ENCODE data around the gene NDUFS5. TPM values are rescaled to one million over a fixed set of nuclear protein-coding genes. Genes with fewer than 3 reads are reported as not detected.

Gene NDUFS5
- total RNA-seq, 6 experiments from 2014 or later: 86.2 to 352 (median 90.0) TPM

DNA sequence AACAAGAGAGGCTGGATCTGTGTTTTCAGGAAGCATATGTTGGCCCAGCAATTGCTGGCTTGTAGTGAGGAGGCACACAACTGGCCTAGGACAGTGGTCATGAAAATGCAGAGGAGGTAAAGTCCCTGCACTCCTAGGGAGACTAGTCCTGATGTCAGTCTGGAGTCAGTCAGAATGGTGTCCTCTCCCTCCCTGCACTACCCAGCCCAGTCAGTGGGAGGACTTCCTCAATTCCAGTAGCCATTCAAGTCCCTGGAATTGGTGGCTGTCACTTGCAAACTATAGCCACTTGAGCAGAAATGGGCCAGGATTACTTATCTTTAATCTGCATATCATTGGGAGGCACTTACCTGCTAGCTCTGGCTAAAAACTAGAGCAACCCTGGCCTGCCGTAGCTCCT is 18.6 kb downstream of the NDUFS5 start:
- H3K4me3 ChIP-seq: no peak overlapping the region
- H3K4me1 ChIP-seq: no peaks in the 10 kb centered on the region
- peaks cover 0 to 16% (median 9%) of the 10 kb centered on the region in 4 donors for H3K36me3 ChIP-seq
- no peaks in the 10 kb centered on the region for H3K9me3 ChIP-seq
- DNase-seq (no peak), ATAC-seq (peak in 1 of 4 donors; percentile 34)
- intact Hi-C loops (cut with DNase I): no loop called here
- WGBS (ENCODE audit: insufficient coverage, low coverage, low lambda C conversion rate, missing lambda C conversion rate): 100% methylated on average over 1 of the region's 1 CpG
- no peaks in the 10 kb centered on the region for H3K27me3 ChIP-seq
- H3K27ac ChIP-seq: no peak overlapping the region
- TF ChIP-seq POLR2A (IDR thresholded peaks at IDR 0.05): no peak
- no peak for TF ChIP-seq CTCF (IDR thresholded peaks at IDR 0.05)

- no peak for ATAC-seq
- intact Hi-C loops (cut with DNase I): no loop called here
- H3K36me3 ChIP-seq: peaks cover 0 to 16% (median 9%) of the 10 kb centered on the region in 4 donors
- TF ChIP-seq POLR2A (IDR thresholded peaks at IDR 0.05) (no peak), CTCF (IDR thresholded peaks at IDR 0.05) (no peak)
- no peak for DNase-seq
- H3K27me3 ChIP-seq: no peaks in the 10 kb centered on the region
- no peaks in the 10 kb centered on the region for H3K4me1 ChIP-seq
- no peak overlapping the region for H3K4me3 ChIP-seq
- 89% methylated on average over 5 of the region's 8 CpGs for WGBS (ENCODE audit: insufficient coverage, low coverage, low lambda C conversion rate, missing lambda C conversion rate)
- no peak overlapping the region for H3K27ac ChIP-seq
- no peaks in the 10 kb centered on the region for H3K9me3 ChIP-seq
Observed at GRCh38 chr1:39045231-39045630, 19.1 kb downstream of the NDUFS5 start.

DNA sequence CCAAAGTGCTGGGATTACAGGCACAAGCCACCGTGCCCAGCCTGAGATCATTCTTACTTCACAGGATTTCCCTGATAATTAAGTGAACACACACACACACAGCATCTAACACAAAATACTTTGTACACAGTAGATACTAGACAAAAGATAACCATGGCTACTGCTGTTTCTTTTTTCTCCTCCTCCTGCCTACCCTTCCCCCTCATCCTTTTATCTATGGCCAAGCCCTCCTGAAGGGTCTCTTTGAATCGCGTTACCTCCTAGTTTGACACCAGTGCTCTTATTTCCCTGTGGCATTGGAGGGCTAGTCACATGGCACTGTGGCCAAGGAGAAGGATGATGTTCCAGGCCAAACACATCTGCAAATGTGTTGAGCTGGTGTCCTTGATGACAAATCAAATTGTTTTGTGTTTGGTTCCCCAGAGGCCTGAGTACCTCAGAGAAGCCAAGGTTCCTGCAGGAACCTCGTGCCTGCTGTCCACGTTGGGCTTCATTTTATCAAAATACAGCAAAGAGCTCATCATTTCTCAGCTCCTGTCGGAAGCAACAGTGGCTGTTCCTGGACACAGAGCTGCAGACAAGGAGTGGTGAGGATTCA is 20.6 kb downstream of the NDUFS5 start:
- H3K9me3 ChIP-seq: no peaks in the 10 kb centered on the region
- ATAC-seq (no peak), DNase-seq (no peak)
- TF ChIP-seq POLR2A (IDR thresholded peaks at IDR 0.05) (no peak), CTCF (IDR thresholded peaks at IDR 0.05) (no peak)
- H3K36me3 ChIP-seq: peaks cover 0 to 10% (median 6%) of the 10 kb centered on the region in 4 donors
- intact Hi-C loops (cut with DNase I): no loop called here
- H3K27me3 ChIP-seq: no peaks in the 10 kb centered on the region
- WGBS (ENCODE audit: insufficient coverage, low coverage, low lambda C conversion rate, missing lambda C conversion rate): 88% methylated on average over 4 of the region's 6 CpGs
- H3K4me1 ChIP-seq: no peaks in the 10 kb centered on the region
- H3K27ac ChIP-seq: peak overlapping the region in 1 of 3 donors; percentile 8
- no peak overlapping the region for H3K4me3 ChIP-seq

DNA sequence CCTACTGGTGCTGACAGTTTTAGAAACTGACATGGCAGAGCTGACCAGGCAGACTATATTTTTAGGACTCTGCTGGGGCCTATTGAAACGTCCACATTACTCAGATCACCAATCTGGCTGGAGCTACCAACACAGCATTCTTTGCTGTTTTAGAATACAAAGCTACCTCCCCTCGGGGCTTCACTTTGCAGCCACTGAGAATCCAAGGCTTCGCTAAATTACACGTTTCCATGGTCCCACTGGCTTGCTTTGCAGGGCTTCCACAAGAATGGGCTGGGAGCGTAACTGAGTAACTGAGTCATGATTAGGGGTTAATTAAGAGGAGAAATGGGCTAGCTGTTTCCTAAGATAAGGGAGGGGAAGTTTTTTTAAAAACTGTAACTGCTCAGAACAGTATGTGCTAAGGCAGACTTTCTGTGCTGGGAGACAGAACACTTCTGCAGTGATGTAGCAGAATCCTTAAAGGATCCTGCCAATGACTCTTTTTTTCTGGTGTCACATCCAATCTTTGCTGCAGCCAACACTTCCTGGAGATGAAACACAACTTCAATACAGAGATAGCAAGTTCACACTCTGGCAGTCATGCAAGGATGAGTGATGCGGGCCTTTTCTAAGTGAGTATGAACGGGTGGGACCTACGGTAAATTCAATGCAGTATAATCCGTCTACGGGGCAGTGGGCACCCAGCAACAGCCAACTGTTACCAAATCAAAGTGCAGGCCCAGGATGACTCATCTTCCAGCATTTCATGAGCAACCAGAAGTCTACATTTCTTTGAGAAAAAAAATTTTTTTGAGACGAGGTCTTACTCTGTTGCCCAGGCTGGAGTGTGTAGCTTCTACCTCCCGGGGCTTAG is 21.5 kb downstream of the NDUFS5 start:
- ATAC-seq (peak; percentile 27 to 46 (median 36)), DNase-seq (no peak)
- Histone ChIP-seq H3K4me1 (no peaks in the 10 kb centered on the region), H3K36me3 (peaks cover 0 to 4% (median 1%) of the 10 kb centered on the region in 4 donors), H3K4me3 (no peak overlapping the region), H3K9me3 (no peaks in the 10 kb centered on the region), H3K27ac (peak overlapping the region in 1 of 3 donors; percentile 8), H3K27me3 (no peaks in the 10 kb centered on the region)
- intact Hi-C loops (cut with DNase I): no loop called here
- 72% methylated on average over 10 of the region's 12 CpGs for WGBS (ENCODE audit: insufficient coverage, low coverage, low lambda C conversion rate, missing lambda C conversion rate)
- no peak for TF ChIP-seq POLR2A (IDR thresholded peaks at IDR 0.05)
